PFSK-1 (cell line): Measurements from ENCODE around the gene SLC2A14.

Source experiments
- FOXP2 ChIP-seq: optimal IDR thresholded peaks from 2 replicates; pipeline ENCODE3; 2011; ENCODE audit warnings: borderline replicate concordance, control low read depth, inconsistent platforms; ENCODE audit not compliant: insufficient read depth; ENCODE audit errors: extremely low read length, extremely low read depth
- POLR2AphosphoS5 ChIP-seq: IDR thresholded peaks from 2 replicates; pipeline ENCODE4 v1.6.1; 2012; ENCODE audit warnings: low read depth, mild to moderate bottlenecking, control low read depth, low read length, moderate library complexity
- SIN3A ChIP-seq: IDR thresholded peaks from 2 replicates; pipeline ENCODE4 v1.6.1; 2012; ENCODE audit warnings: mild to moderate bottlenecking, low read length, moderate library complexity, borderline replicate concordance; ENCODE audit not compliant: insufficient read depth
- TAF1 ChIP-seq: IDR thresholded peaks from 2 replicates; pipeline ENCODE4 v1.6.1; 2012; ENCODE audit warnings: low read length, control low read depth, borderline replicate concordance; ENCODE audit not compliant: insufficient read depth
- TF ChIP-seq, protein P1 (sequence below), 2 experiments: IDR thresholded peaks; 2 replicates each; pipeline versions ENCODE4 v1.6.1 to v1.8.0; 2011 to 2012; ENCODE audit warnings: low read depth in 2 of 2, low read length in 2 of 2, control low read depth in 1 of 2, inconsistent platforms in 1 of 2, mild to moderate bottlenecking in 1 of 2, moderate library complexity in 1 of 2; ENCODE audit not compliant: insufficient read depth in 1 of 2

SLC2A14 gene

DNA sequence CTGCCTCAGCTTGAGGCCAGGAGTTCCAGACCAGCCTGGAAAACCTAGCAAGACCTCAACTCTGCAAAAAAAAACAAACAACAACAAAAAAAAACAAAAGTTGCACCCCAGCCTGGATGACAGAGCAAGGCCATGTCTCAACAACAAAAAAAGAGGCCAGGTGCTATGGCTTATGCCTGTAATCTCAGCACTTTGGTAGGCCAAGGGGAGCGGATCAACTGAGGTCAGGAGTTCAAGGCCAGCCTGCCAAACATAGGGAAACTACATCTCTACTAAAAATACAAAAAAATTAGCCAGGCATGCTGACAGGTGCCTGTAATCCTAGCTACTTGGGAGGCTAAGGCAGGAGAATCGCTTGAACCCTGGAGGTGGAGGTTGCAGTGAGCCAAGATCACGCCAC lies 6.5 kb upstream of the SLC2A14 start:
- TF ChIP-seq, protein P1, sequence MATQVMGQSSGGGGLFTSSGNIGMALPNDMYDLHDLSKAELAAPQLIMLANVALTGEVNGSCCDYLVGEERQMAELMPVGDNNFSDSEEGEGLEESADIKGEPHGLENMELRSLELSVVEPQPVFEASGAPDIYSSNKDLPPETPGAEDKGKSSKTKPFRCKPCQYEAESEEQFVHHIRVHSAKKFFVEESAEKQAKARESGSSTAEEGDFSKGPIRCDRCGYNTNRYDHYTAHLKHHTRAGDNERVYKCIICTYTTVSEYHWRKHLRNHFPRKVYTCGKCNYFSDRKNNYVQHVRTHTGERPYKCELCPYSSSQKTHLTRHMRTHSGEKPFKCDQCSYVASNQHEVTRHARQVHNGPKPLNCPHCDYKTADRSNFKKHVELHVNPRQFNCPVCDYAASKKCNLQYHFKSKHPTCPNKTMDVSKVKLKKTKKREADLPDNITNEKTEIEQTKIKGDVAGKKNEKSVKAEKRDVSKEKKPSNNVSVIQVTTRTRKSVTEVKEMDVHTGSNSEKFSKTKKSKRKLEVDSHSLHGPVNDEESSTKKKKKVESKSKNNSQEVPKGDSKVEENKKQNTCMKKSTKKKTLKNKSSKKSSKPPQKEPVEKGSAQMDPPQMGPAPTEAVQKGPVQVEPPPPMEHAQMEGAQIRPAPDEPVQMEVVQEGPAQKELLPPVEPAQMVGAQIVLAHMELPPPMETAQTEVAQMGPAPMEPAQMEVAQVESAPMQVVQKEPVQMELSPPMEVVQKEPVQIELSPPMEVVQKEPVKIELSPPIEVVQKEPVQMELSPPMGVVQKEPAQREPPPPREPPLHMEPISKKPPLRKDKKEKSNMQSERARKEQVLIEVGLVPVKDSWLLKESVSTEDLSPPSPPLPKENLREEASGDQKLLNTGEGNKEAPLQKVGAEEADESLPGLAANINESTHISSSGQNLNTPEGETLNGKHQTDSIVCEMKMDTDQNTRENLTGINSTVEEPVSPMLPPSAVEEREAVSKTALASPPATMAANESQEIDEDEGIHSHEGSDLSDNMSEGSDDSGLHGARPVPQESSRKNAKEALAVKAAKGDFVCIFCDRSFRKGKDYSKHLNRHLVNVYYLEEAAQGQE (IDR thresholded peaks at IDR 0.05; ENCODE audit: insufficient read depth in 1 of 2, low read depth in 2 of 2, low read length in 2 of 2) = no peak
- TF ChIP-seq POLR2AphosphoS5 (no peak), SIN3A (no peak), FOXP2 (no peak), TAF1 (no peak)

DNA sequence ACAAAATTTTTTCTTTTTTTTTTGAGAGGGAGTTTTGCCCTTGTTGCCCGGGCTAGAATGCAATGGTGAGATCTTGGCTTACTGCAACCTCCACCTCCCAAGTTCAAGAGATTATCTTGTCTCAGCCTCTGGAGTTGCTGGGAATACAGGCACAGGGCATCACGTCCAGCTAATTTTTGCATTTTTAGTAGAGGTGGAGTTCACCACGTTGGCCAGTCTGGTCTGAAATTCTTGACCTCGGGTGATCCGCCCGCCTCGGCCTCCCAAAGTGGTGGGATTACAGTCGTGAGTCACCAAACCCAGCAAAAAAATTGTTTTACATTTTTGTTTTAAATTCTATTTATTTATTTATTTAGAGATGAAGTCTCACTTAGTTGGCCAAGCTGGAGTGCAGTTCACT lies 4.7 kb upstream of the SLC2A14 start:
- TF ChIP-seq, protein P1 (IDR thresholded peaks at IDR 0.05; ENCODE audit: insufficient read depth in 1 of 2, low read depth in 2 of 2, low read length in 2 of 2) = no peak
- TF ChIP-seq FOXP2 = no peak
- no peak for TF ChIP-seq POLR2AphosphoS5
- no peak for TF ChIP-seq SIN3A
- no peak for TF ChIP-seq TAF1

DNA sequence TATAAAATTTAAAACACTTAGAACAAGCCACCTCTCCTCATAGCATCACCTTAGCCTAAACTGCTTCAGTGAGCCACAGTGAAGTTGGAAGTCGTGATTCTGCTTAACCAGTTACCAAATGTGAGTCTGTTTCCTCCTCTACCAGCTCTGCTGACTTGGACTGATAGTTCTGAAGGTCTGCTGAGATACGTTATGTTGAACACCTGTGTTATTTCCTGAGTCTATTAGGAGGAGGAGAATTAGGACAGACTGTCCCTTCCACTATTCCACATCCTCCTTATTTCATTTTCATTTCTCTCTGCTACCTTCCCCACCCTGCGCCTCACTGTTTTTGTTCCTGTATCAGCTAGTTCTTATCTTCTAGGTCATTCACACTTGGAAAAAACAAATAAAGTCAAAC lies 2.4 kb downstream of the SLC2A14 start:
- TF ChIP-seq FOXP2 (no peak), SIN3A (no peak), POLR2AphosphoS5 (no peak), TAF1 (no peak)
- TF ChIP-seq, protein P1 (IDR thresholded peaks at IDR 0.05; ENCODE audit: insufficient read depth in 1 of 2, low read depth in 2 of 2, low read length in 2 of 2) = no peak

DNA sequence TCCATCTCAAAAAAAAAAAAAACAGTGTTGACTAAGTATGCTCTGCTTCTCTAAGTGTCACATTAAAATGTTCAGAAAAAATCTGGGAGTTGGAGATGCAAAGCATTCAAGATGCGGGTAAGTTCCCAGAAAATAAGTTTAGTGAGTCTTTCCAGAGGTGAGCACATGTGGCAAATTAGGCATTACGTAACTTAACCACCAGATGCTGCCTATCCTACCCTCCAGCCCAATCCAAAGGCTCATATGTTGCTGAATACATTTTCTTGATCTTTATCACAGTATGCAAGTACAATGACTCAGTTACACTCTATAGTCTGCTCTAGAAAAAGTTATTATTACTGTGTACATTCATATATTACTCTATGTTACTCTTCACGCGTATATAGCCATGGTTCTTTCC lies 3.6 kb downstream of the SLC2A14 start:
- no peak for TF ChIP-seq TAF1
- no peak for TF ChIP-seq POLR2AphosphoS5
- TF ChIP-seq SIN3A = no peak
- TF ChIP-seq, protein P1 (IDR thresholded peaks at IDR 0.05; ENCODE audit: insufficient read depth in 1 of 2, low read depth in 2 of 2, low read length in 2 of 2) = no peak
- TF ChIP-seq FOXP2 = no peak

DNA sequence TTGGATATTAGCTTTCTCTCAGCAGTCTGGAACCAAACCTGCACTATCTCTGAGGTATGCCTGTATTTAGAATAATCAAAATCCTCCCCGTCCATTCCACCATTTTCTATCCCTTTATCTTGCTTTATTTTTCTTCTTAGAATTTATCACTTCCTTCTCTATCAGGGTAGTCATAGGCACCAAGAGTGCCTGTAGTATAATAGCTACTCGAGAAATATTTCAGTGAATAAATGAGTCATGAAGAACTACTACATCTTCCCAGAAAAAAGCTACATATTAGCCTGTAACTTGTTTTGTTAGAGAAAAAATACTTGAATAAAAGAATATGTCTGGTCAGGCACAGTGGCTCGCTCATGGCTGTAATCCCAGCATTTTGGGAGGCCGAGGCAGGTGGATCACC lies 4.3 kb downstream of the SLC2A14 start:
- TF ChIP-seq, protein P1 (IDR thresholded peaks at IDR 0.05; ENCODE audit: insufficient read depth in 1 of 2, low read depth in 2 of 2, low read length in 2 of 2) = no peak
- TF ChIP-seq POLR2AphosphoS5 (no peak), SIN3A (no peak), FOXP2 (no peak), TAF1 (no peak)
